Measurements from ENCODE around the gene NUBP2.

Gene NUBP2

DNA sequence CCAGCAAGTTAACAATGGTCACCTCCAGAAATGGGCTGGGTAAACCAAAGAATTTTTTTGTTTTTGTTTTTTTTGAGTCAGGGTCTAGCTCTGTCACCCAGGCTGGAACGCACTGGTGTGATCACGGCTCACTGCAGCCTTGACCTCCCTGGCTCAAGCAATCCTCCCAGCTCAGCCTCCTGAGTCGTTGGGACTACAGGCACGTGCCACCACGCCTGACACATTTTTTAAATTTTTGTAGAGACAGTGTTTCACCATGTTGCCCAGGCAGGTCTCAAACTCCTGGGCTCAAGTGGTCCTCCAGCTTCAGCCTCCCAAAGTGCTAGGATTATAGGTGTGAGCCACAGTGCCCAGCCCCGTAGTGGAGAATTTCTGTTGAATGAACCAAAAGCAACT, 2.1 kb upstream of the NUBP2 start:
- in situ Hi-C loops (cut with HindIII; ENCODE audit: low sequenced_read_pairs) = no loop called here

DNA sequence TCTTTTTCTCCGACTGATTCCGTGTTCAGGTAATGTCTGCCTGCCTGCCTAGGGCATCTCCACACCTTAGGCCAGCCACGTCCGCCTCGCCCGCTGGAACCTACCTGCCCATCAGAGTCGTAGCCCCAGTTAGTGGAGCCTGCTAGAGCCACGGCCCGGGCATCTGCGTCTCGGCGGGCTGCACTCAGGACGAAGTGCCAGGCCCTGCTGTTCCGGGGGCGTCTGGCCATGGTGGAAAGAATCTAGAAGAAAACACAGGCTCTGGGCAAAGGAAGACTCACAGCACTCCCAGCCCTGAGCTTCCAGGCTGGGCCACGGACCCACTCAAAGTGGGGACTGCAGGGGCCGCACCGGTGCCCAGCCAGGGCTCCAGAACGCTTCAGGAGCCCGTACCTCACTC, 1.5 kb upstream of the NUBP2 start:
- in situ Hi-C loops (cut with HindIII; ENCODE audit: low sequenced_read_pairs) = no loop called here

GRCh38 chr16:1781758-1782407, 877 bp upstream of the NUBP2 start:
- in situ Hi-C loops (cut with HindIII; ENCODE audit: low sequenced_read_pairs) = no loop called here

GRCh38 chr16:1784977-1785845, 2.5 kb downstream of the NUBP2 start:
- in situ Hi-C loops (cut with HindIII; ENCODE audit: low sequenced_read_pairs) = no loop called here

DNA sequence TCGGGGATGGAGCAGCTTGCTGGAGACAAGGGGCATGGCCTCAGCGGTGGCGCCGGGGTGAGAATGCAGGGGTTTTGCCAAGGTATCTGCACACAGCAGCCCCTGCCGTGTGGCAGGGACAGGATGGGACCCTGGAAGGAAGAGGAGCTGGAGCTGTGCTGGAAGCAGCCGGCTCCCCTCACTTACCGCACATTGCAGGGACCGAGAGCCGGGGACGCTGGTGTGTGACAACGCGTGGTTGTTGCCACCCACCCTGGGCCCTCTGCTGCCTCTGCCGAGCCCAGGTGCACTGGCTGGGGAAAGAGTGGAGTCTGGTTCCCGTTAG, 3.0 kb downstream of the NUBP2 start:
- in situ Hi-C loops (cut with HindIII; ENCODE audit: low sequenced_read_pairs) = no loop called here

GRCh38 chr16:1786242-1787055, 3.7 kb downstream of the NUBP2 start:
- in situ Hi-C loops (cut with HindIII; ENCODE audit: low sequenced_read_pairs) = no loop called here

DNA sequence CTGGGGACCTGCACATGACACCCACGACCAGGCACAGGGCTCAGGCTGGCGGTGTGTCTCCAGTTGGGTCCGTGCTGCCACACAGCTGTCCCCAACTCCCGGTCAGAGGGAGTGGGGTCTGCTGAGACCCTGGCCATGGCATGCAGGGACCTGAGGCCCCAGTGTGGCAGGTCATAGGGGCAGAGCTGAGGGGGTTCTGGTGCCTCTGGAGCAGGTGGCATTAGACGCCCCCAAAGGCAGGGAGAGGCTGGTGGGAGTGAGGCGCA, 4.2 kb downstream of the NUBP2 start:
- in situ Hi-C loops (cut with HindIII; ENCODE audit: low sequenced_read_pairs) = no loop called here

DNA sequence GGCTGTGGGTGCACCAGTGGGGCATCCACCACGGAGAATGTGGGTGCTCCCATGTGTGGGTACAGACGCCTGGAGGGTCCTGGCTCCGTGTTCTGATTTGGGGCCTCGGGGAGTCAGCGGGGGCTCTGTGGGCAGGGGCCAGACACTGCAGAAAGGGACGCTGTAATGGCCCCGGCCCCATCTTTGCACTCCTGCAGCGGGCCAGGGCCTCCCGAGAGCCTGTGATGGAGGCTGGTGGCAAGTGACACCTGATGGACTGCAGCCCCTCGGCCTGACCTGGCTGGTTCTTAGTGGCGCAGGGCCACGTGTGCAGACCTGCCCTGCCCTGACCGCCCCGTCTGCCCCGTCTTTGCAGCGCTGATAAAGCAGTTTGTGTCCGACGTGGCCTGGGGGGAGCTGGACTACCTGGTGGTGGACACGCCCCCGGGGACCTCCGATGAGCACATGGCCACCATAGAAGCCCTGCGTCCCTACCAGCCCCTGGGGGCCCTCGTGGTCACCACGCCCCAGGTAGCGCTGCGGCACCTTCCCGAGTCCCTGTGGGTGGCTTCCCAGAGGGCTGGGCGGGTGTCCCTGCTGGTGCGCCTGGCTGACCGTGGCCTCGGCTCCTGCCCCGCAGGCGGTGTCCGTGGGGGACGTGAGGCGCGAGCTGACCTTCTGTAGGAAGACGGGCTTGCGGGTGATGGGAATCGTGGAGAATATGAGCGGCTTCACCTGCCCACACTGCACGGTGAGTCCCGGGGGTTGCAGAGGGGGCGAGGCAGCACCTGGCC, 4.7 kb downstream of the NUBP2 start:
- in situ Hi-C loops (cut with HindIII; ENCODE audit: low sequenced_read_pairs) = no loop called here

- in situ Hi-C loops (cut with HindIII; ENCODE audit: low sequenced_read_pairs) = no loop called here
Measured at GRCh38 chr16:1788095-1788707, 5.4 kb downstream of the NUBP2 start.

GRCh38 chr16:1788708-1789100, 5.9 kb downstream of the NUBP2 start:
- in situ Hi-C loops (cut with HindIII; ENCODE audit: low sequenced_read_pairs) = no loop called here

DNA sequence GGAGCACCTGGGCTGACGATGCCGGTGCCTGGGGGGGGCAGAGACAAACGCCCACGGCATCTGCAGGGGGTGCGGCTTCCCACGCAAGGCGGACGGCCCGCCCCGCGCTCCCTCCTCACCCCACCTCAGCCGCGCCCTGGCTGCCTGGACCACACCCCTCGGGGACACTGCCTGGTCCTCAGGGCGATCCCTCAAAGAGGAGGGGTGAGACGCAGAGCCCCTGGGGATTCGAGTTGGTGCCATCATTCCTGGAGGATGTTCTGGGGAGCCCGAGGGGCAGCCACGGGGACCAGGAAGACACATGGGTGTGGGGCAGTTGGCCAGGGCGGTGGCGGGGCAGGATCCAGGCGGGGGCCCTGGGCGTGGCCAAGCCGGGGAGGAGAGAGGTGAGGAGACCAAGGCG, 6.9 kb downstream of the NUBP2 start:
- in situ Hi-C loops (cut with HindIII; ENCODE audit: low sequenced_read_pairs) = no loop called here

GRCh38 chr16:1790261-1790610, 7.5 kb downstream of the NUBP2 start:
- in situ Hi-C loops (cut with HindIII; ENCODE audit: low sequenced_read_pairs) = no loop called here

- in situ Hi-C loops (cut with HindIII; ENCODE audit: low sequenced_read_pairs) = no loop called here
Measured at GRCh38 chr16:1790611-1791255, 8.0 kb downstream of the NUBP2 start.

- in situ Hi-C loops (cut with HindIII; ENCODE audit: low sequenced_read_pairs) = no loop called here
Measured at GRCh38 chr16:1791256-1791942, 8.6 kb downstream of the NUBP2 start.

- in situ Hi-C loops (cut with HindIII; ENCODE audit: low sequenced_read_pairs) = no loop called here
Measured at GRCh38 chr16:1791943-1792812, 9.4 kb downstream of the NUBP2 start.

DNA sequence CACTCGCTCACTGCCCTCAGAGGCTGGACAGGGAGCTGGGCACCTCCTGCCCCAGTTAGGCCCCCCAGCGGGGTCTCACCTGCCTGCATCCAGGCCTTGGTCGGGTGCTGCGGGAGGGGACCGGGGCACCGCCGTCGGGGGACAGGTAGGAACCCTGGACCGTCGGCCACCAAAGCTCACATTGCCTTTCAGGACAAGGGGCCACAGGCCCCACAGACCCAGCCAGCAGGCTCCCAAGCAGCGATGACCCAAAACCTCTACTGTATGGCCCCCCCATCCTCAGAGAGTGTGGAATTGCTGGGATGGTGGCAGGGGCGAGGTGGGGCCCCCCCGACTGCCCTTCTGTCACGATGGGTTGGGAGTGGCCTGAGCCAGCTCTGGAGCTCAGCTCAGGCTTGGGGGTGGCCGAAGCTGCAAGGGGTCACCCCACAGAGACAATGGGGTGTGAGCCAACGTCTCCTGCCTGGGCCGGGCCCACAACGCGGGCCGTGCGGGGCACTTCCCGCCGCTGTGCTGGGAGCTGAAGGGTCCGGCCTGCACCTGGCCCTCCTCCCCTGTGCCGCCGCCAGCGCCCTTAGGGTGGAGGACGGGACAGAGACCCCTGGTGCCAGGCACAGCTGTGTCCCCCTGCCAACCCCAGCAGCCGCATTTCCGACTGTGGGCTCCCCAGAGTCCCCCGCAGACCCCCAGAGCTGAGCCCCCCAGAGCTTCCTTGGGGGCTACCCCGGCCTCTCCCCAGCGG, 10.2 kb downstream of the NUBP2 start:
- in situ Hi-C loops (cut with HindIII; ENCODE audit: low sequenced_read_pairs) = no loop called here

DNA sequence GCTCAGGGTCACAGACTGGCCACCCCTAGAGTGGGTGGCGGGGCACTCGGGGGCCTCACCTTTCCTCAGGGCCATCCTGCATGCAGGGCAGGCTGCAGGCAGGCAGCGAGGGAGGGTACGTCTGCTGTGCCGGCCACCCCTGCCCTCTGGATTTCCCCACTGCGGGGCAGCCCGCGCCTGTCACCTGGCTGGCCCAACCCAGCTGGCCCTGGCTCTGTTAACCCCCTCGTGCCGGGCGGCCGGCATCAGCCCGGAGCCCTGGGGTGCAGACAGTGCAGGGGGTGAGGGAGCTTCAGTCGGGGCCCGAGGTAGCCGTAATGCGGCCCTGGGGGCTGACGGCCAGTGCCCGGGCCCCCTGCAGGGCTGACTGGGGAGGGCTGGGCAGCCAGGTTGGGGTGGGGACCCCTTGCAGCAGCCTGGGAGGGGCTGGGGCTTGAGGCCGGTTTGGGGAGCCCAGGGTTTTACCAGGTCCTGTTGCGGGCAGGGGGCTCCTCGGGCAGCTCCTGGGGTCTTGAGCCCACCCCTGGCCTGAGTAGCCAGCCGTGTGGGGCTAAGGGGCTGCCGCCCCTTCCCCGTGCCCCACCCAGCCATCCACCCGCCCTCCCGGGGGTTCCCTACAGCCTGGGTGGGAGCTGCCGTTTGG, 10.9 kb downstream of the NUBP2 start, which contains the start of gene IGFALS:
IGFALS (minus strand) TSS at position 128 of the 643 bp plus-strand sequence; CDS start at position 75, 53 bp downstream.
- in situ Hi-C loops (cut with HindIII; ENCODE audit: low sequenced_read_pairs) = no loop called here

All from endothelial cell of hepatic sinusoid (primary cell).